H54 (cell line): ENCODE results near the gene PRKACG.
A peak's percentile ranks its signal among the peaks of the same experiment; 100 is the strongest.
"Not testable (repeated sequence)": the region's sequence is repeated elsewhere in the genome, so short reads cannot be mapped to it uniquely, and the experiment has no call there.

Source experiments
- DNase-seq: peaks from one replicate; pipeline ENCODE4 v3.0.0; 2011; ENCODE audit warnings: low spot score, mixed read lengths; ENCODE audit not compliant: insufficient read length
- FAIRE-seq: peaks from 3 replicates; lab custom pipeline; 2011; peaks lifted over from hg19 to GRCh38; lab: Jason Lieb, UNC
- POLR2A ChIP-seq: IDR thresholded peaks from 2 replicates; pipeline ENCODE4 v1.6.1; 2011; ENCODE audit warnings: low read depth, mild to moderate bottlenecking, low read length

Gene PRKACG

DNA sequence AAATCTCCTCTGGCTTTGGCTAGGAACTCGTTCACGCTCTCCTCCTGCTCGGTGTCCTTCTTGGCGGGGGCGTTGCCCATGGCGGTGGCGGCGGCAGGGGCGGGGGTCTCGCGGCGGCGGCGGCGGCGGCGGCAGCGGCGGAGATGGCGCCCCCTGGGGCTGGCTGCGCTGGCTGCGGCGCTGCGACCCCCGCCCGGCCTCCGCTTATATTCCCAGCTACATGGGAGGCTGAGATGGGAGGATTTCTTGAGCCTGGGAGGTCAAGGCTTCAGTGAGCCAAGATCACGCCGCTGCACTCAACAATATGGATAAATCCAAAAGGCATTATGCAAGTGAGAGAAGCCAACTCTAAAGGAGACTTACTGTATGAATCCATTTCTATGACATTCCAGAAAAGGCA is at the start of gene PRKACG:
Gene PRKACG (minus strand): TSS at position 101 of the 400 bp plus-strand sequence. CDS start 21 bp downstream, at position 80.
- FAIRE-seq (no peak), DNase-seq (no peak)
- no peak for TF ChIP-seq POLR2A

DNA sequence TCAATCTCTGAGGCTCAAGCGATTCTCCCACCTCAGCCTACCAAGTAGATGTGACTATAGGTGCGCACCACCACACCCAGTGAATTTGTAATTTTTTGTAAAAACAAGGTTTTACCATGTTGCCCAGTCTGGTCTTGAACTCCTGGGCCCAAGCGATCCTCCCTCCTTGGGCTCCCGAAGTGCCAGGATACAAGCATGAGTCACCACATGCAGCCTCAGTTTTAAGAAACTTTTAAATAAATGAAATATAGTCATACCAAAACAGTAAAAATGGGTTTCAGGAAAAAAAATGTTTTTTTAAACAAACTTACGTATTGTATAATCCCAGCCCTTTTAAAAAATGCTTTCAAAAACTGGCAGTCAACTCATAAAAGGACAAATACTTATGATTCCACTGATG is 48.3 kb upstream of the PRKACG start:
- no peak for TF ChIP-seq POLR2A
- no peak for DNase-seq
- no peak for FAIRE-seq

DNA sequence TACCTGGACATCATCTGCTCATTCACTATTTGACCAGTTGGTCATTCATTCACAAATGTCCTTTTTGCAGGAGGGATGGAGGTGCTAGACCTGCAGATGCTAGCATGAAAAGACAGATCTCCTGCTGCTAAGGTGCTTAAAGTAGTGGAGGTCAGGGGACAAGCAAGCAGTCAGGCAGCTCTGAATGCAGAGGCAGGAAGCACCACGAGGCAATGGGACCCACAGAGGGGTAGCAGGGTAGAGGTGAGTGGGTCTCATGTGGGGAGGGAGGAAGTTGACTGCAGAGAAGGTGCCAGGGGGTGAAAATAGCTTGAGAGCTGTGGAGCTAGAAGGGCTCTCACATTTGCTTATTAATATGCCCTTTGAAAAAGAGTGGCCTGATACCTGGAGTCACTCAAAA is 46.9 kb upstream of the PRKACG start:
- FAIRE-seq, result no peak
- TF ChIP-seq POLR2A, result no peak
- DNase-seq, result no peak

DNA sequence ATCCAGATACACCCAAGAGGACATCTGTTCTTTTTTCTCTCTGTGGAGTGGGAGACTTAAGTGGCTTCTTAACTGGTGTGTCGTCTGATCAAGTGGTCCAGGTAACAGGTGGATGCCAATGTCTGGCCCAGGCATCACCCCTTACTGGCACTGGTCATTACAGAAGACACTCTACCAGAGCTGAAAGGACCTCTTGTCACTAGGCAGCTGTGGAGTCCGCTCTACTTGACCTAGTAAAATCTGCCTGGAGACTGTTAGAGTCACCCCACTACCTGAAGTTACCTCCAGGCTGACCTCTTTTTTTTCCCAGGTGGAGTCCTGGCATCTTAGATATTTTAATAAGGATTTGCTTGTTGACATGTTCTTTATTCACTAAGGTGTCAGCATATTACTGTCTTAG is 44.2 kb upstream of the PRKACG start:
- no peak for DNase-seq
- TF ChIP-seq POLR2A, result no peak
- FAIRE-seq, result no peak

DNA sequence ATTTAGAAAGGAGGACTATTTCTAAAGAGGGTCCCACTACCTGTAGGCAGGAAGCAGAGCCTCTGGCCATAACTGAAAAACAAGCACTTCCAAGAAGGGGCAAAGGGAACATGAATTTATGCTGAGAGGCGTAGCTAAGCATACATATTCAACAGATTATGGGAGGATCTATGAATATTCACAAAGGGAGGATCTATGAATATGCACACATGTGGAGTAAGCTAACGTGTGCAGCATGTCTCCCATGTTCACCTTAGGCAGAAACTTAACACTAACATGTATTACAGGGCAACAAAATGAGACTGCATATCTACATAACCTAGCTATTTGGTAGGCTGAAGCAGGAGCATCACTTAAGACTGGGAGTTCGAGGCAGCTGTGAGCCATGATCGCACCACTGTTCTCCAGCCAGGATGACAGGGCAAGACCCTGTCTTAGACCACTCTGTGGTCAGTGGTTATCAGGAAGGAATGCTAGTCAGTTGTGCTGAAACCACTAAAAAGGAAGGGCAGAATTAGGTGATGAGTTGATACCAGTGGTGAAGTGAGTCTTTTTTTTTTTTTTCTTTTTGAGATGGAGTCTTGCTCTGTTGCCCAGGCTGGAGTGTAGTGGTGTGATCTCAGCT is 42.4 kb upstream of the PRKACG start:
- DNase-seq (no peak), FAIRE-seq (no peak)
- TF ChIP-seq POLR2A, result no peak

DNA sequence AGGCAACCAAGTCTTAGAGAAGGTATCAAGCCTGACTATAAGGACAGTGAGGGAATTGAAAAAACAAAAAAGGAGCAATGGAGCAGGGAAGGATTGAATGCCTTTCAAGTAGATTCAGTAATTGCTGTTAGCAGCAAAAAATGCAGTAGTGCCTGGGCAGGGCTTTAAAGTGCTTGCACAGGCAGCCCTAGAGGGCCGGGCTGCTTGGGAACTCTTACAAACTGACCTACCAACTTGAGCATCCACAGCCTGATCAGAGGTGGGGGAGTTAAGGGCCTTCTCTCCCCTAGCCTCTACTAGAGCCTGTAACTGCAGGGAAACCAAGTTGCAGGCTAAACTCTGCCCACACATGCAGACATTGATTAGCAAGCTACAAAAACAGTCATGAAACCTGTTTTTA is 41.1 kb upstream of the PRKACG start:
- TF ChIP-seq POLR2A, result no peak
- no peak for DNase-seq
- FAIRE-seq, result no peak

DNA sequence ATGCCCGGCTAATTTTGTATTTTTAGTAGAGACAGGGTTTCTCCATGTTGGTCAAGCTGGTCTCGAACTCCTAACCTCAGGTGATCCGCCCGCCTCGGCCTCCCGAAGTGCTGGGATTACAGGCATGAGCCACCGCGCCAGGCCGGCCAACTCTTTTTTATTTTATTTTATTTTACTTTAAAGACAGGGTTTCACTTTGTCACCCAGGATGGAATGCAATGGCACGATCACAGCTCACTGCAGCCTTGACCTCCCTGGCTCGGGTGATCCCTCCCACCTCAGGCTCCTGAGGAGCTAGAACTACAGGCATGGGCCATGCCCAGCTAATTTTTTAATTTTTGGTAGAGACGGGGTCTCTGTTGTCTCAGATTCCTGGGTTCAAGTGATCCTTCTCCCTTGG is 37.0 kb upstream of the PRKACG start:
- not testable (repeated sequence) for FAIRE-seq

DNA sequence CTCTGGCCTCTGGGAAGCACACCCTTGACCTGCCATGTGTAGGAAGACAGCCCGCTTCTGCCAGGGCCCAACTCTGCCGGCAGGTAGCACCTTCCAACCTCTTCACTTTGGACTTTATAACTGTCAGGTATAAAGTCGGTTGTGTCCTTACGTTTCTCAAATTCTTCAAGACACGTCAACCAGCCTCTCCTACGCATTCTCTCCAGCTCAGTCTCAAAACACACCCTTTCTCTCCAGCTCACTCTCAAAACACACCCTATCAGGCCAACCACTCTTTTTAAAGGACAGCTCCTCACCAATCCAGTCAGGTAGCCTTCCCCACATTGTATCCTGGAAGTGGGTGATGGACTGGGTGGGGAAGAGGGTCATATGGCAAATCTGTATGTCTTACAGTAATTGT is 35.2 kb upstream of the PRKACG start:
- no peak for TF ChIP-seq POLR2A
- DNase-seq (no peak), FAIRE-seq (no peak)

More for the DNA sequence above, 37.0 kb upstream of the PRKACG start:
- not testable (repeated sequence) for DNase-seq

DNA sequence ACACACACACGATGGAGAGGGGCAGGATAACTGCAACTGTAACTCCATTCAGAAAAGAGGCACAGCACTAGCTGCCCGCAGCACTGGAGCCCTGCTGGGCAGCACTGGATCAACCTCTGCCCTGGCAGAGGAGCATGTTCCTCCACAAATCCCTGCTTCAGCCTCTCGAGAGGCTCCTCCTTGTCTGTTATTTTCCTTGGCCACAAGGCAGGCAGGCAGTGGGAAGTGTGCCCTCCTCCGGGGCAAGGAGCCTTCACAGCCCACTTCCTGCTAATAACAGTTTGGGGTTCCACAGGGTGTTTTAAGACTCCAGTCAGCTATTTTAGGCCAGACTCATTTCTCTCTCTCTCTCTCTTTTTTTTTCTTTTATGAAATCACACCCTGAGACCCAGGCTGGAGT is 33.5 kb upstream of the PRKACG start:
- no peak for TF ChIP-seq POLR2A
- DNase-seq, result no peak
- no peak for FAIRE-seq

DNA sequence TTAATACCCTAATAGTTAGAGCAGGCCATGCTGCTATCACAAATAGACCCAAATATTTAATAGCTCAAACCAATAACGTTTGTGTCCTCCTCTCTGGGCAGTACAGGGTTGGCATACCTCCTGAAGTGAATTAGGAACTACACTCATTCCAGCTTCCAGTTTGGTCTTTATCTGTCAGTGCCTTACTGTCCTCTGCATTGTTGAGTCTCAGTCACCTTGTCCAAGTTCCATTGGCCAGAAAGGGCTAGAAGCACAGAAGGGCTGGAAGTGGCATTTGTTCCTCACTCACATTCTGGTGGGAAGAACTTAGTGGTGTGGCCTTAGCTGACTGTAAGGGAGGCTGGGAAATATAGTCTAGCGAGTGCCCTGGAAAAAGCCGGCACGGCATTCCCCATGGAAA is 32.8 kb upstream of the PRKACG start:
- TF ChIP-seq POLR2A, result no peak
- DNase-seq (no peak), FAIRE-seq (no peak)

DNA sequence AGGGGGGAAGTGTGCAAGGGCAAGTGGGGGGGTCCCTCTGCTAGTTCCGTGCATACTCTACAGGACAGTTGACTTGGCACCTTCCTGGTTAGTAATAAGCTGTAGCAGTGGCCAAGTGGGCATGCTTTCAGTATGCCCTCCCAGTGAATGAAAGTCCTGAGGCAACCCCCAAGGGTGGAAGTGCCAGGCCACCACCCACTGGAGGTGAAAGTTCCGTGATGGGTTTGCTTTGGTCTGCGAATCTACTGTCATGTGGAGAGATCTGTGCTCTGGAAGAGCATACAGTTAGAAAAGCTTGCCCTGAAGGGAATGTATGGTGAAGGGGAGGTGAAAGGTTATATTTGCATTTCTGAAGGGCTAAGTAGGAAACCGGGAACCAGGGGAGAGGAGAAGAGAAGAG is 31.9 kb upstream of the PRKACG start:
- no peak for DNase-seq
- no peak for FAIRE-seq
- TF ChIP-seq POLR2A, result no peak

DNA sequence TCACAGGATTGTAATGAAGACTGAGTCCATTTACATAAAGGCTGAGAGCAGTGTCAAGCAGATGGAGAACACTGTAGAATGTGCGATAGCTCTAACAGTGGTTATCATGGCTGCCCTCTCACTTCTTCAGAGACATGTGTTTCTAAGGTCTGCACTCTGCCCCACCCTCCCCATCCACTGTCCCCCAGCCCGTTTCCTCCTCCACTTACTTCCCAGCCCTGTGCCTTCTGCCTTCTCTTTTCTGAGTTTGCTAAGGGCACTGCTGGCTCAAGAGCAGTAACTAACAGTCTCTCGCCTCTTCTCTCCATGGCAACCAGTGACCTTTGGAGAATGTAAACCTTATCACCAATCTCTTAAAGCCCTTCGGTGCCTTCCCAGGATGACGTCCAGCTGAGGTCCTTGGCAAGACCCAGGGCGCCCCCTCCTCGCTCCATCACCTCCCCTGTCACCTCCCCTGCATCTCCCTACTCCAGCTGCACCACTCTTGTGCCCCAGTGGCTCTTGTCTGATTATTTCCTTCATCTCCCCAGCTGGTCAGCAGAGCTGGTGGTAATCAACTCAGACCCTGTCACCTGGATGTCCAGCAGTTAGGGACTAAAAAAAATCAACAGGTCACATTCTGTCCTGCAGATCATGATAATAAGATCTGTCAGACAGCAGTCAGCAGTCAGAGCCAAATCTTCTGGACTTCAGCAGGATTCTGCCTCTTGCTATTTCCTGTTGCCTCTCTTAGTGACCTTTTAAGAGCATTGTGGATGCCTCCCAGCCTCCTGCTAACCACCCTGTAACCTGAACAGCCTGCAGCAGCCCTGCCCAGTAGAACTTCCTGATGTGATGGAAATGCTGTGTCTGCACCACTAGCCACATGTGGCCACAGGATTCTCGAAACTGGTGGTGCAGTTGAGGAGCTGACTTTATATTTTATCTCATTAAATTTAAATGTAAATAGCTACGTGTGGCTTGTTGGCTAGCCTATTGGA is 30.6 kb upstream of the PRKACG start:
- DNase-seq (peak; percentile 37), FAIRE-seq (peak; percentile 23)
- TF ChIP-seq POLR2A, result no peak

DNA sequence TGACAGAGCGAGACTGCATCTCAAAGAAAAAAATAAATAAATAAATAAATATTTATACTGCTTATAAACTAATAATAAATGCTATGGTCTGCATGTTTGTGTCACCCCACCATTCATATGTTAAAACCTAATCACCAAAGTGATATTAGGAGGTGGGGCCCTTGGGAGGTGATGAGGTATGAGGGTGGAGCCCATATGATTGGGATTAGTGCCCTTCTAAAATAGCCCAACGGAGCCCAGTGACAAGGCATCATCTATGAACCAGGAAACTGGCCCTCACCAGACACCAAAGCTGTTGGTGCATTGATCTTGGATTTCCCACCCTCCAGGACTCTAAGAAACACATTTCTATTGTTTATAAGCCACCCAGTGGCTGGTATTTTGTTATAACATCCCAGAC is 26.7 kb upstream of the PRKACG start:
- TF ChIP-seq POLR2A, result no peak
- FAIRE-seq (no peak), DNase-seq (no peak)

DNA sequence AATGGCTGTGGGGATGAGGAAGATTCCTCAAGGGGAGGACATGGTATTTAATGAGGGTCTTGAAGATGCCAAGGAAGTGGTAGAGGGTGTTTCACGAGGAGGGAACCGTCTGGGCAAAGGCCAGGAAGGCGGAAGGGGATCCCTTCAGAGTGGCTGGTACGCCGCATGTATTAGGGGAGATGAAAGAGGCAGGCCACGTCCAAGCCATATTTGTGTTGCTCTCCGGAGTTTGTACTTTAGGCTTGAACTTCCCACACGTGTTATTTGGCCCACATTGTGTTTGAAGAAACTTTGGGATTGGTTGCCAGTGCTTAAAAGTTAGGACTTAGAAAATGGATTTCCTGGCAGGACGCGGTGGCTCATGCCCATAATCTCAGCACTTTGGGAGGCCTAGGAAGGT is 22.9 kb upstream of the PRKACG start:
- no peak for TF ChIP-seq POLR2A
- FAIRE-seq, result no peak
- no peak for DNase-seq
